ENCODE data around the gene SNX1.
"Not testable (repeated sequence)": the region's sequence is repeated elsewhere in the genome, so short reads cannot be mapped to it uniquely, and the experiment has no call there.

Gene SNX1

GRCh38 chr15:64071931-64072765 lies 23.6 kb upstream of the SNX1 start:
- DNase-seq (ENCODE audit: low read depth, low spot score), result no peak
- no peak overlapping the region for H3K4me3 ChIP-seq (ENCODE audit: low read length)

- no peak overlapping the region for H3K4me3 ChIP-seq (ENCODE audit: low read length)
- DNase-seq (ENCODE audit: low read depth, low spot score), result no peak
Measured at GRCh38 chr15:64072812-64073211, 23.0 kb upstream of the SNX1 start.

GRCh38 chr15:64073496-64073895 lies 22.3 kb upstream of the SNX1 start:
- H3K4me3 ChIP-seq (ENCODE audit: low read length); DNase-seq (ENCODE audit: low read depth, low spot score): not testable (repeated sequence)

GRCh38 chr15:64082757-64083156 lies 13.0 kb upstream of the SNX1 start:
- DNase-seq (ENCODE audit: low read depth, low spot score), result no peak

GRCh38 chr15:64089543-64090280 lies 6.1 kb upstream of the SNX1 start:
- no peak for DNase-seq (ENCODE audit: low read depth, low spot score)

More at GRCh38 chr15:64082757-64083156, 13.0 kb upstream of the SNX1 start:
- H3K4me3 ChIP-seq (ENCODE audit: low read length), result no peak overlapping the region

GRCh38 chr15:64090527-64090926 lies 5.3 kb upstream of the SNX1 start:
- no peak overlapping the region for H3K4me3 ChIP-seq (ENCODE audit: low read length)
- DNase-seq (ENCODE audit: low read depth, low spot score), result no peak

More at GRCh38 chr15:64089543-64090280, 6.1 kb upstream of the SNX1 start:
- no peak overlapping the region for H3K4me3 ChIP-seq (ENCODE audit: low read length)

- DNase-seq (ENCODE audit: low read depth, low spot score), result peak; percentile 66
- H3K4me3 ChIP-seq (ENCODE audit: low read length), result peak overlapping the region; percentile 92
Measured at GRCh38 chr15:64092075-64092820, 3.5 kb upstream of the SNX1 start.

- peak overlapping the region; percentile 92 for H3K4me3 ChIP-seq (ENCODE audit: low read length)
- peak; percentile 37 for DNase-seq (ENCODE audit: low read depth, low spot score)
Measured at GRCh38 chr15:64092864-64093626, 2.7 kb upstream of the SNX1 start.

GRCh38 chr15:64093627-64094417 lies 2.0 kb upstream of the SNX1 start, which contains the start of gene CIAO2A:
Gene CIAO2A (minus strand): TSS chr15:64093838. CDS start chr15:64093768, 70 bp downstream.
- H3K4me3 ChIP-seq (ENCODE audit: low read length), result peak within 1 kb of the TSS; percentile 92
- DNase-seq (ENCODE audit: low read depth, low spot score), result peak; percentile 99

GRCh38 chr15:64095431-64095794 lies 369 bp upstream of the SNX1 start:
- DNase-seq (ENCODE audit: low read depth, low spot score), result no peak
- peak overlapping the region; percentile 98 for H3K4me3 ChIP-seq (ENCODE audit: low read length)

GRCh38 chr15:64096668-64097384 lies 1.0 kb downstream of the SNX1 start:
- peak; percentile 24 for DNase-seq (ENCODE audit: low read depth, low spot score)
- peak overlapping the region; percentile 98 for H3K4me3 ChIP-seq (ENCODE audit: low read length)

- no peak overlapping the region for H3K4me3 ChIP-seq (ENCODE audit: low read length)
- no peak for DNase-seq (ENCODE audit: low read depth, low spot score)
Measured at GRCh38 chr15:64099379-64099778, 3.6 kb downstream of the SNX1 start.

- no peak overlapping the region for H3K4me3 ChIP-seq (ENCODE audit: low read length)
- no peak for DNase-seq (ENCODE audit: low read depth, low spot score)
Measured at GRCh38 chr15:64100958-64101357, 5.2 kb downstream of the SNX1 start.

- DNase-seq (ENCODE audit: low read depth, low spot score), result no peak
- no peak overlapping the region for H3K4me3 ChIP-seq (ENCODE audit: low read length)
Measured at GRCh38 chr15:64102497-64102896, 6.7 kb downstream of the SNX1 start.

GRCh38 chr15:64105113-64105704 lies 9.4 kb downstream of the SNX1 start:
- DNase-seq (ENCODE audit: low read depth, low spot score), result no peak
- no peak overlapping the region for H3K4me3 ChIP-seq (ENCODE audit: low read length)

GRCh38 chr15:64107337-64107736 lies 11.6 kb downstream of the SNX1 start:
- H3K4me3 ChIP-seq (ENCODE audit: low read length), result no peak overlapping the region
- no peak for DNase-seq (ENCODE audit: low read depth, low spot score)

- H3K4me3 ChIP-seq (ENCODE audit: low read length), result not testable (repeated sequence)
Measured at GRCh38 chr15:64110108-64110701, 14.4 kb downstream of the SNX1 start.

More at GRCh38 chr15:64110108-64110701, 14.4 kb downstream of the SNX1 start:
- not testable (repeated sequence) for DNase-seq (ENCODE audit: low read depth, low spot score)

Measured in Jurkat, Clone E6-1 (cell line).